HG02885 (cell line): ENCODE measurements around the gene MRAP2.

Experiments used
- ATAC-seq: cut with Tn5 transposase; IDR thresholded peaks from one replicate; pipeline ENCODE4 v1.9.1; 2021; ENCODE audit warnings: mild to moderate bottlenecking; ENCODE audit not compliant: unreplicated experiment, poor library complexity

The MRAP2 gene

GRCh38 chr6:84033523-84034451, at the start of gene MRAP2:
TSS of gene MRAP2 (plus strand) at chr6:84033772. CDS start at chr6:84055319, 21,547 bp downstream.
- peak; percentile 63 for ATAC-seq

GRCh38 chr6:83984411-83984810, 49.2 kb upstream of the MRAP2 start:
- no peak for ATAC-seq

- ATAC-seq: no peak
Measured at GRCh38 chr6:83985308-83985713, 48.3 kb upstream of the MRAP2 start.

- ATAC-seq: no peak
Measured at GRCh38 chr6:83985715-83986114, 47.9 kb upstream of the MRAP2 start.

GRCh38 chr6:83998021-83998584, 35.5 kb upstream of the MRAP2 start:
- no peak for ATAC-seq

- ATAC-seq: no peak
Measured at GRCh38 chr6:84001119-84001518, 32.5 kb upstream of the MRAP2 start.

- ATAC-seq: no peak
Measured at GRCh38 chr6:84002226-84002625, 31.3 kb upstream of the MRAP2 start.

GRCh38 chr6:84003131-84003530, 30.4 kb upstream of the MRAP2 start:
- no peak for ATAC-seq

- ATAC-seq: no peak
Measured at GRCh38 chr6:84003654-84004053, 29.9 kb upstream of the MRAP2 start.

- no peak for ATAC-seq
Measured at GRCh38 chr6:84007871-84008270, 25.7 kb upstream of the MRAP2 start.

- ATAC-seq: no peak
Measured at GRCh38 chr6:84013354-84013753, 20.2 kb upstream of the MRAP2 start.

- no peak for ATAC-seq
Measured at GRCh38 chr6:84013931-84014330, 19.6 kb upstream of the MRAP2 start.

GRCh38 chr6:84016029-84016428, 17.5 kb upstream of the MRAP2 start:
- no peak for ATAC-seq

- peak; percentile 80 for ATAC-seq
Measured at GRCh38 chr6:84017709-84018452, 15.7 kb upstream of the MRAP2 start.

GRCh38 chr6:84018453-84019061, 15.0 kb upstream of the MRAP2 start:
- no peak for ATAC-seq

GRCh38 chr6:84019141-84019841, 14.3 kb upstream of the MRAP2 start:
- no peak for ATAC-seq

GRCh38 chr6:84019842-84020211, 13.7 kb upstream of the MRAP2 start:
- no peak for ATAC-seq

GRCh38 chr6:84021625-84022024, 11.9 kb upstream of the MRAP2 start:
- ATAC-seq: no peak

- ATAC-seq: no peak
Measured at GRCh38 chr6:84026721-84027164, 6.8 kb upstream of the MRAP2 start.
